Esophagus squamous epithelium (tissue), 4 donors: ENCODE data around the gene UBXN7.
"Not testable (repeated sequence)": the region's sequence is repeated elsewhere in the genome, so short reads cannot be mapped to it uniquely, and the experiment has no call there.

Experiments
- POLR2A ChIP-seq, 4 donors: fragments of 450-650 bp; IDR thresholded peaks; one replicate each; pipeline ENCODE4 v1.6.1; 2017; ENCODE audit warnings: antibody characterized with exemption in 4 of 4, mild to moderate bottlenecking in 4 of 4, moderate library complexity in 3 of 4
- TF ChIP-seq, protein P1 (sequence below), 6 experiments: fragments of 450-650 bp in 4 of 6; fragments of 200-600 bp in 2 of 6; sonication (generic) in 2 of 6; IDR thresholded peaks; one replicate each; pipeline ENCODE4 v1.5.1; 2016 to 2019; ENCODE audit warnings: antibody characterized with exemption in 6 of 6, mild to moderate bottlenecking in 4 of 6, moderate library complexity in 4 of 6

DNA sequence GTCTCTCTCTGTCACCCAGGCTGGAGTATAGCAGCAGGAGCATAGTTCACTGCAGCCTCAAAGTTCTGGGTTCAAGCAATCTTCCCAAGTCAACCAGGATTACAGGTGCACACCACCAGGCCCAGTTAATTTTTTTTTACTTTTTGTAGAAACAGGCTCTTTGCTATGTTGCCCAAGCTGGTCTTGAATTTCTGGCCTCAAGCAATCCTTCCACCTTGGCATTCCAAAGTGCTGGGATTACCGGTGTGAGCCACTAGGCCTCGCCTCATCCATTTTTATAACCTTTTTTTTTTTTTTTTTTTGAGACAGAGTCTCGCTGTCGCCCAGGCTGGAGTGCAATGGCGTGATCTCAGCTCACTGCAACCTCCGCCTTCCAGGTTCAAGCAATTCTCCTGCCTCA, 7.8 kb downstream of the UBXN7 start:
- TF ChIP-seq, protein P1, sequence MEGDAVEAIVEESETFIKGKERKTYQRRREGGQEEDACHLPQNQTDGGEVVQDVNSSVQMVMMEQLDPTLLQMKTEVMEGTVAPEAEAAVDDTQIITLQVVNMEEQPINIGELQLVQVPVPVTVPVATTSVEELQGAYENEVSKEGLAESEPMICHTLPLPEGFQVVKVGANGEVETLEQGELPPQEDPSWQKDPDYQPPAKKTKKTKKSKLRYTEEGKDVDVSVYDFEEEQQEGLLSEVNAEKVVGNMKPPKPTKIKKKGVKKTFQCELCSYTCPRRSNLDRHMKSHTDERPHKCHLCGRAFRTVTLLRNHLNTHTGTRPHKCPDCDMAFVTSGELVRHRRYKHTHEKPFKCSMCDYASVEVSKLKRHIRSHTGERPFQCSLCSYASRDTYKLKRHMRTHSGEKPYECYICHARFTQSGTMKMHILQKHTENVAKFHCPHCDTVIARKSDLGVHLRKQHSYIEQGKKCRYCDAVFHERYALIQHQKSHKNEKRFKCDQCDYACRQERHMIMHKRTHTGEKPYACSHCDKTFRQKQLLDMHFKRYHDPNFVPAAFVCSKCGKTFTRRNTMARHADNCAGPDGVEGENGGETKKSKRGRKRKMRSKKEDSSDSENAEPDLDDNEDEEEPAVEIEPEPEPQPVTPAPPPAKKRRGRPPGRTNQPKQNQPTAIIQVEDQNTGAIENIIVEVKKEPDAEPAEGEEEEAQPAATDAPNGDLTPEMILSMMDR (IDR thresholded peaks at IDR 0.05) = not testable (repeated sequence)
- TF ChIP-seq POLR2A (IDR thresholded peaks at IDR 0.05) = not testable (repeated sequence)
